HG03039 (cell line): ENCODE data around the gene KIN.
"Not testable (repeated sequence)": the region's sequence is repeated elsewhere in the genome, so short reads cannot be mapped to it uniquely, and the experiment has no call there.

Source experiments
- ATAC-seq: cut with Tn5 transposase; IDR thresholded peaks from one replicate; pipeline ENCODE4 v1.9.1; 2021; ENCODE audit warnings: mild to moderate bottlenecking, moderate library complexity; ENCODE audit not compliant: unreplicated experiment

Gene KIN

GRCh38 chr10:7738536-7739407 lies 49.0 kb downstream of the KIN start:
- ATAC-seq, result no peak

DNA sequence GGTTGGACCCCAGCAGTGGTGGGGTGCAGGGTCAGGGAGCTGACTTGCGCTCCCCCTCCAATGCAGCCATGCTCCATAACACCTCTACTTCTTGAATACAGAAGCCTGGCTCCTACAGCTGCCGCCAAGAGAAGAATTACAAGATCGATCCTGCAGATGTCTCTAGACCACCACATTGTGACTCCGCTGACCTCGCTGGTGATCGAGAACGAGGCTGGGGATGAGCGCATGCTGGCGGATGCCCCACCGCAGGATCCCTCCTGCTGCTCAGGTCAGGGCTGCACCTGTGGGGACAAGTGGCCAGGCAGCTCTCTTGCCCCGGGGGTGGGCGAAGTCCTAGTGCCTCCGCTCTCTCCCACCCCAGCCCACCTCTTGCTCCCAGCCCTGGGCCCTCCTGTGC lies 53.0 kb downstream of the KIN start:
- ATAC-seq, result no peak

DNA sequence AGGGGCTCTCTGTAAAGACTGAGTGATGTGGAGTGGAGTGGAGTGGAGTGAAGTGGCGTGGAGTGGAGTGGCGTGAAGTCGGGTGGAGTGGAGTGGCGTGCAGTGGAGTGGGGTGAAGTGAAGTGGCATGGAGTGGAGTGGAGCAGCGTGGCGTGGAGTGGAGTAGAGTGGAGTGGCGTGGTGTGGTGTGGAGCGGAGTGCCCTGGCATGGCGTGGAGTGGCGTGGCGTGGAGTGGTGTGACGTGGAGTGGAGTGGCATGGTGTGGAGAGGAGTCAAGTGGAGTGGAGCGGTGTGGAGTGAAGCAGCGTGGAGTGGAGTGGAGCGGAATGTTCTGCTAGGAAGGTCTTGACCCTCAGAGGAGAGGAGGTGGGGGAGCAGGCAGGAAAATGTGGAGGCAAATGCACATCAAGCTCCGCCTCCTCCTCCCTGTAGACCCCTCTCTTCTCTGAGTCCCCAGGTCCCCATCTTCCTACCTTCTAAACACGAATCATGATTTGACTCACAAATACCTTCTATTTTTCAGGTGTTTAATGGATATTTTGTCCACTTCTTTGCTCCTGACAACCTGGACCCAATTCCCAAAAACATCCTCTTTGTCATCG lies 64.8 kb downstream of the KIN start:
- ATAC-seq, result no peak

DNA sequence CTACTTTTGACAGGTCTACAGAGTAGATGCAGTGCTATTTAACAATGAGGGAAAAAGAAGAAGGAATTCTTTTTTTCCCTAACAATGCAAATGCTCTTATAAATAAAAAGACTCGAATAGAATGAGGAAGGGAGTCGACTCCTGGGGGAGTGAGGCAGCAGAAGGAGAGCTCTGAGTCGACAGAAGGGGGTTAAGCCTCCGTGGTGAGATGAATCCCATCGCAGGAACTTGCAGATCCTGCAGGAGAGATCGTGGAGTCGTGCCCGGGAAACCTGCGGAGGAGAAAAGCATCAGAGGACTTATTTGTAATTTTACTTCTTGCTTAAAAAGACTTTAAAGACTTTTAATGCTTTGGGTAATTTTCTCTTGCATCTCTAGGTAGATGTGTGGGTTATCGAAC lies 67.3 kb downstream of the KIN start:
- no peak for ATAC-seq

DNA sequence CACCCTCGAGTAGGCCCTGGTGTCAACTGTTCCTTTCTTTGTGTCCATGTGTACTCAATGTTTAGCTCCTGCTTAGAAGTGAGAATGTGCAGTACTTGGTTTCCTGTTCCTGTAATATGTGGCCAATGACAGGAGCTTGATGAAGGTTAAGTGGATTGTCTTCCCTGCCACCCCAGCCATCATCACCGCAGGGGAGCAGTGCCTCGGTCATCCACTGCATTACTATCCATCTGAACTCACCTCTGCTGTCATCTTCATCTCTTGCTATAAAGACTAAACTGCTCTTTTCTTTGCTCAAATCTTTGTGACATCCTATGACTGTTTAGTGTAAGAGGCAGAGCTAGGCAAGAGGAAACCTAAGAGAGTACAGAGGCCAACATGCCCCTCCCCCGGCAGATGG lies 69.1 kb downstream of the KIN start:
- no peak for ATAC-seq

- no peak for ATAC-seq
Measured at GRCh38 chr10:7717767-7718166, 70.0 kb downstream of the KIN start.

- no peak for ATAC-seq
Measured at GRCh38 chr10:7715515-7715914, 72.3 kb downstream of the KIN start.

GRCh38 chr10:7711075-7711474 lies 76.7 kb downstream of the KIN start:
- ATAC-seq, result not testable (repeated sequence)

DNA sequence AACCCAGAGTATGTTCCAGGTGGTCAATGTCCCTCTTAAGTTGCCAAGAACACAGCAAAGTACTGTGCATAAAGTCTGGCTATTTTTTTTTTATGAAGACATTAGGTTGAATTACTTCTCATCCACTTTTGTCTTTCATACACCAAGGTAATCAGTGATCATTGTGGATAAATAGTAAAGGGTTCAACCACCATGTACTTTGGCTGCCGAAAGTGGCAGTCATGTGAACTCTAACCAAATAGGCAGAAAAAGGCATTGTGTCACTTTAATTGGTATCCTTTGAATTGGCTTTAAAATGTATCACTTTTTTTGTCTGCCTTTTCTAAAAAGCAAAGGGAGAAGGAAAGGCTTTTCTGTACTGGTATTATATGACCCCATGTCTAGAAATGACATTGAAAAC lies 77.3 kb downstream of the KIN start:
- ATAC-seq, result no peak

DNA sequence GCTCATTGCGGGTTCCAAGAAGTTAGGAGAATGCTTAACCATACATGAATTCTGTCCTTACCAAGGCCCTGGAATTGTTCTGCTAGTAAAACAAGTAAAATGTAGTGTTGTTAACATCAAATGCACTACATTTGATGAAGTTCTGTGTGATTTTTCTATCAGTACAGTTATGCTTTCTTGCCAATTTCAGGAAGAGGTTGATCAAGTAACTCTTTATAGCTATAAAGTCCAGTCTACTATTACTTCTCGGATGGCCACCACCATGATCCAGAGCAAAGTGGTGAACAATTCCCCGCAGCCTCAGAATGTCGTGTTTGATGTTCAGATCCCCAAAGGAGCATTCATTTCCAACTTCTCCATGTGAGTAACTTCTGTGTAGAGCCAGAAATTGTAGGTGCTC lies 79.0 kb downstream of the KIN start:
- ATAC-seq, result no peak

DNA sequence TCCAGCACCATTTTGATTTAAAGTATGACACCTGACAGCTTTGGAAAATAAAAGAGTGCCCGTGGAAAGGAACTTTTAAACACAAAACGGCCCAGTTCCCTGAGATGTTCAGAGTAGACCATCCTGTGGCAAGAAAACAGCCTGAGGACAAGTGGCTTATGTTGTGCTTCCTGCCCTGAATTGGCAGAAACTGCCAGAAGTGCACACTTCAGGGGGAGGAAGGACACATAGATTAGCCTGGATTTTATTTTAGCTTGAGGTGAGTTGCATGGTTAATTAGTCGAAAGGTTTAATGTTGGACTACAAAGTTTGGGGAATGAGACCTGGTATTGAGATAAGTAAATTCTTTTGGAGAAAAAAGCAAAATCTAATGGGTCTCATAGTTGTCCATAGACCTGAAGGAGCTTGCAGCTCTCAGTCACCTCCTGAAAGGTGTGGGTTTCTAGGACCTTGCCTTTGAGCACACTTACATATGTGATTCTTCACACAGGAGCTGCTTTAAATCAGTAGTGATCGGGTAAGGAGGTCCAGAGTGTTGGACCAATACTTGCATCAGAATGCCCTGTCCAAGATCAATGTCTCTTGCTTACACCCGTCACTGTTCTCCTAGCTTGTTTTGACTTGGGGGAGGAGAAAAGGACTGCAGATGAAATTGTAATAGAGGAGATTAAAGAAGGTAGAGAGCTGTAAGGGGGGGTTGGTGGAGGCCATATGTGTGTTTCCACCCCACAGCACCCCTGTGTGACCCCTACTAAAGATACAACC lies 79.8 kb downstream of the KIN start:
- no peak for ATAC-seq

- no peak for ATAC-seq
Measured at GRCh38 chr10:7707102-7707501, 80.7 kb downstream of the KIN start.

DNA sequence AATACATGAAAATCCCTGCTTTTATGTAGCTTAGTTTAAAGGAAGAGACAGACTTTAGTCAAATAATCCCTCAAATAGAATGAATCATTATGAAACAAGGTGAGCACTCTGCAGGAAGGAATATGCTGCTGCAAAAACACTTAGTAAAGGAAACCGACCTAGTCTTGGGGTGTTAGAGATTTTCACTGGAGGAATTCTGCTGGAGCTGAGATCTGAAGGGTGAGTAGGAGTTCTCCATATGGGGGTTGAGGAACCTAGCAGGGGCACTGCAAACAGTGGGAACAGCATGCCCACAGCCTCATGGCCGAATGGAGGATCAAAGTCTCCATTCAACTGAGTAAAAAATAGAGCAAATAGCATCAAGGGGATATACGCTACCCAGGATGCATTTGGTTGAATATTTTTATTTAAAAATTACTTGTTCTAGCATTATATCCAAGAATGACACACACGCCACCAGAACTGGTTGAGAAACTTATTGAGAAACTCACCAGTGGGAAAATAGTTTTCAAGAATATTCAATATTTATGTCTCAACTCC lies 81.2 kb downstream of the KIN start:
- ATAC-seq, result no peak

DNA sequence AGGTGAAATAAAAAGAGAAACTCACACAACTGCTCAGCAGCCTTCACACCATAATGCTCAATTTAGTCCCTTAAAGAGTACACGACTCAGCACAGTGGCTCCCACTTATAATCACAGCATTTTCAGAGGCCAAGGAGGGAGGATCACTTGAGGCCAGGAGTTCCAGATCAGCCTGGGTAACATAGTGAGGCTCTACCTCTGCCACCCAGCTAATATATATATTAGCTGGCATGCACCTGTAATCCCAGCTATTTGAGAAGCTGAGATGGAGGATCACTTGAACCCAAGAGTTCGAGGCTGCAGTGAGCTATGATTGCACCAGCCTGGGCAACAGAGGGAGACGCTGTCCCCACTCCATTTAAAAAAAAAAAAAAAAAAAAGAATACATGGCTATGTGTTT lies 82.5 kb downstream of the KIN start:
- no peak for ATAC-seq

GRCh38 chr10:7704071-7705016 lies 83.4 kb downstream of the KIN start:
- no peak for ATAC-seq

- ATAC-seq, result no peak
Measured at GRCh38 chr10:7703140-7703539, 84.7 kb downstream of the KIN start, which contains the start of gene ITIH2. Gene ITIH2 (plus strand): TSS chr10:7703316. CDS start chr10:7703435, 119 bp downstream.

GRCh38 chr10:7702288-7702812 lies 85.4 kb downstream of the KIN start:
- no peak for ATAC-seq

GRCh38 chr10:7701158-7701742 lies 86.5 kb downstream of the KIN start:
- ATAC-seq, result no peak
